Measurements from ENCODE around the gene DHX16.

The DHX16 gene

GRCh38 chr6:30626484-30627366, 46.1 kb downstream of the DHX16 start, which contains the start of gene ATAT1:
TSS of gene ATAT1 (plus strand) at chr6:30626874.
- DNase-seq = peak; percentile 93

GRCh38 chr6:30625511-30625910, 47.3 kb downstream of the DHX16 start:
- DNase-seq = no peak

- no peak for DNase-seq
Measured at GRCh38 chr6:30619561-30619960, 53.2 kb downstream of the DHX16 start.

GRCh38 chr6:30618270-30618797, 54.5 kb downstream of the DHX16 start:
- peak; percentile 12 for DNase-seq

GRCh38 chr6:30617565-30618269, 55.1 kb downstream of the DHX16 start, which contains the start of gene MRPS18B:
TSS of gene MRPS18B (plus strand) at chr6:30617840. CDS start at chr6:30617866, 26 bp downstream.
- DNase-seq = peak; percentile 99

- peak; percentile 100 for DNase-seq
Measured at GRCh38 chr6:30616811-30617564, 55.8 kb downstream of the DHX16 start, which contains the start of gene PPP1R10. TSS of gene PPP1R10 (minus strand) at chr6:30617243. CDS start at chr6:30609944, 7,299 bp downstream.

GRCh38 chr6:30615958-30616810, 56.6 kb downstream of the DHX16 start:
- peak; percentile 78 for DNase-seq

- DNase-seq = peak; percentile 73
Measured at GRCh38 chr6:30615219-30615957, 57.4 kb downstream of the DHX16 start.

GRCh38 chr6:30614843-30615218, 58.0 kb downstream of the DHX16 start:
- DNase-seq = peak; percentile 97

GRCh38 chr6:30614044-30614842, 58.6 kb downstream of the DHX16 start:
- peak; percentile 52 for DNase-seq

- DNase-seq = peak; percentile 34
Measured at GRCh38 chr6:30613251-30614043, 59.4 kb downstream of the DHX16 start.

GRCh38 chr6:30612687-30613248, 60.0 kb downstream of the DHX16 start:
- peak; percentile 17 for DNase-seq

- DNase-seq = peak; percentile 10
Measured at GRCh38 chr6:30612213-30612612, 60.6 kb downstream of the DHX16 start.

GRCh38 chr6:30611856-30612194, 61.0 kb downstream of the DHX16 start:
- DNase-seq = no peak

GRCh38 chr6:30611150-30611855, 61.5 kb downstream of the DHX16 start:
- no peak for DNase-seq

GRCh38 chr6:30610065-30610464, 62.7 kb downstream of the DHX16 start:
- DNase-seq = no peak

- DNase-seq = no peak
Measured at GRCh38 chr6:30603961-30604360, 68.8 kb downstream of the DHX16 start.
